Mucosa of descending colon (tissue), 3 donors: ENCODE measurements around the gene MACC1. TPM values are rescaled to one million over a fixed set of nuclear protein-coding genes. Genes with fewer than 3 reads are reported as not detected.

ENCODE experiments used
- ATAC-seq: fragments of 200-7000 bp; cut with Tn5 transposase; one replicate; pipeline ENCODE4 v1.9.1; 2020; ENCODE audit warnings: mild to moderate bottlenecking, moderate library complexity
- DNase-seq, 3 donors: peaks; one replicate each; pipeline ENCODE4 v3.0.0-alpha.2; 2020
- H3K36me3 ChIP-seq: fragments of 200-600 bp; one replicate; pipeline ENCODE4 v1.8.0; 2021; ENCODE audit warnings: low read depth, mild to moderate bottlenecking
- H3K4me1 ChIP-seq: fragments of 200-600 bp; one replicate; pipeline ENCODE4 v1.8.0; 2021; ENCODE audit warnings: low read depth, mild to moderate bottlenecking
- H3K4me3 ChIP-seq: fragments of 200-600 bp; one replicate; pipeline ENCODE4 v1.8.0; 2021; ENCODE audit warnings: mild to moderate bottlenecking
- H3K9me3 ChIP-seq: fragments of 200-600 bp; one replicate; pipeline ENCODE4 v1.8.0; 2021; ENCODE audit warnings: mild to moderate bottlenecking
- CTCF ChIP-seq: fragments of 200-600 bp; IDR thresholded peaks from one replicate; pipeline ENCODE4 v1.8.0; 2022; ENCODE audit warnings: antibody characterized with exemption, mild to moderate bottlenecking
- intact Hi-C, 2 donors: fragments of 100-400 bp; cut with DNase I in 1 of 2; cut with micrococcal nuclease in 1 of 2; formaldehyde crosslinking; loops; one replicate each; pipeline versions ENCODE4 v1.11.0 to v1.11.1; 2022; cut with DNase I, micrococcal nuclease
- total RNA-seq, 3 donors: library from RNA; stranded (reverse); fragmentation: NEBNext Ultra II Directional in 2 of 3; extraction: Animal tissue kit (Norgen Biotek cat#: 25700) in 2 of 3; gene quantifications; one replicate each; pipeline versions ENCODE4 v1.2.1 to v1.2.4, GENCODE V29; 2021 to 2023
- donor health status: DM: no; HTN: no; CAD: no; lungs with moderate emphysema.
- donor health status: DM: no; HTN: no; CAD: no.
- donor health status: DM: no; HTN: yes; CAD: no.

The MACC1 gene
- total RNA-seq, 3 donors from 2014 or later = 4.3 to 16.0 (median 9.8) TPM

GRCh38 chr7:20197837-20198236 is 19.3 kb downstream of the MACC1 start:
- no peak for ATAC-seq
- Histone ChIP-seq H3K4me1 (peaks cover 12% of the 10 kb centered on the region), H3K36me3 (no peaks in the 10 kb centered on the region), H3K9me3 (no peaks in the 10 kb centered on the region), H3K4me3 (no peak overlapping the region)
- intact Hi-C loops = no loop called here
- no peak for TF ChIP-seq CTCF
- no peak for DNase-seq

GRCh38 chr7:20197125-20197748 is 19.9 kb downstream of the MACC1 start:
- H3K4me3 ChIP-seq = no peak overlapping the region
- H3K36me3 ChIP-seq = no peaks in the 10 kb centered on the region
- H3K9me3 ChIP-seq = no peaks in the 10 kb centered on the region
- no peak for ATAC-seq
- intact Hi-C loops = no loop called here
- peaks cover 12% of the 10 kb centered on the region for H3K4me1 ChIP-seq
- no peak for DNase-seq
- TF ChIP-seq CTCF = no peak

- no peak overlapping the region for H3K4me3 ChIP-seq
- no peaks in the 10 kb centered on the region for H3K36me3 ChIP-seq
- peaks cover 12% of the 10 kb centered on the region for H3K4me1 ChIP-seq
- ATAC-seq (no peak), DNase-seq (no peak)
- intact Hi-C loops = no loop called here
- no peak for TF ChIP-seq CTCF
- no peaks in the 10 kb centered on the region for H3K9me3 ChIP-seq
Observed at GRCh38 chr7:20194343-20194995, 22.7 kb downstream of the MACC1 start.

GRCh38 chr7:20193873-20194272 is 23.3 kb downstream of the MACC1 start:
- TF ChIP-seq CTCF = no peak
- no peak overlapping the region for H3K4me3 ChIP-seq
- no peaks in the 10 kb centered on the region for H3K36me3 ChIP-seq
- intact Hi-C loops = no loop called here
- no peaks in the 10 kb centered on the region for H3K9me3 ChIP-seq
- DNase-seq (no peak), ATAC-seq (no peak)
- peaks cover 8% of the 10 kb centered on the region for H3K4me1 ChIP-seq

GRCh38 chr7:20193242-20193777 is 23.9 kb downstream of the MACC1 start:
- H3K36me3 ChIP-seq = no peaks in the 10 kb centered on the region
- ATAC-seq (no peak), DNase-seq (no peak)
- no peak for TF ChIP-seq CTCF
- no peak overlapping the region for H3K4me3 ChIP-seq
- peaks cover 3% of the 10 kb centered on the region for H3K4me1 ChIP-seq
- intact Hi-C loops = no loop called here
- no peaks in the 10 kb centered on the region for H3K9me3 ChIP-seq
